ENCODE measurements around the gene SLC66A2.

Gene SLC66A2

GRCh38 chr18:79864006-79864725 is 87.3 kb downstream of the SLC66A2 start:
- no peak for DNase-seq

GRCh38 chr18:79863161-79864005 is 88.1 kb downstream of the SLC66A2 start:
- DNase-seq = no peak

- no peak for DNase-seq
Observed at GRCh38 chr18:79862562-79862961, 88.9 kb downstream of the SLC66A2 start.

GRCh38 chr18:79861687-79862086 is 89.8 kb downstream of the SLC66A2 start:
- DNase-seq = no peak

- no peak for DNase-seq
Observed at GRCh38 chr18:79859314-79859713, 92.1 kb downstream of the SLC66A2 start.

GRCh38 chr18:79857082-79857671 is 94.3 kb downstream of the SLC66A2 start:
- no peak for DNase-seq

GRCh38 chr18:79856119-79857007 is 95.1 kb downstream of the SLC66A2 start:
- DNase-seq = no peak

GRCh38 chr18:79855147-79855933 is 96.1 kb downstream of the SLC66A2 start:
- no peak for DNase-seq

- no peak for DNase-seq
Observed at GRCh38 chr18:79853993-79854364, 97.5 kb downstream of the SLC66A2 start.

GRCh38 chr18:79853303-79853992 is 98.0 kb downstream of the SLC66A2 start:
- no peak for DNase-seq

- no peak for DNase-seq
Observed at GRCh38 chr18:79852561-79853302, 98.7 kb downstream of the SLC66A2 start.
